ENCODE measurements around the gene DNAJC5. TPM values are rescaled to one million over a fixed set of nuclear protein-coding genes. Genes with fewer than 3 reads are reported as not detected.

DNAJC5 gene
- polyA plus RNA-seq, 1 donor (not counting 4 experiments of a cell fraction or from before 2014, with no cell fraction given): 43.7 TPM

DNA sequence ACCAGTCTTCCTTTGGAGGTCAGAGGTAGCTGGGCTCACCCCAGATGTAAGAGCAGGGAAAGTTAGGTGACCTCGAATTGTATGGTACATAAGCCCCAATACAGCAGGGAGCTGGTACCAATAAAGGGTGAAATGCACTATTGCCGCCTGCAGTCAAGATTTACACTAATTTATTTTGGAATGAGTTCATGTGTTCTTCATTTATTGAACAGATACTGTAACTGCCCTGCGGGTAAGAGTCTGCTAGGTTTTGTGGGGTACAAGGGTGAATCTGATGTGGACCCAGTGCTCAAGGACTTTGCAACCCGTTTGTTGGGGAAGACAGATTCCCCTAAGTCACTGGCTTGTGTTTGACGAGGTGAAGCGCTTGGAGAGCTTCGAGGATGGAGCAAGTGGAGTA, 2.5 kb upstream of the DNAJC5 start:
- H3K4me1 ChIP-seq (ENCODE audit: control insufficient read depth, extremely low read depth, insufficient read depth, low read length): peaks cover 35% of the 10 kb centered on the region
- dilution Hi-C loops (cut with MboI; ENCODE audit: extremely low pct_ligation_motif_present, low sequenced_read_pairs): no loop called here
- H3K9me1 ChIP-seq (ENCODE audit: control insufficient read depth, extremely low read depth, insufficient read depth, low read length): peaks cover 3% of the 10 kb centered on the region
- no peaks in the 10 kb centered on the region for H3K27me3 ChIP-seq (ENCODE audit: control insufficient read depth, extremely low read depth, insufficient read depth, low read length)
- FAIRE-seq (no peak), DNase-seq (ENCODE audit: low read depth, low spot score) (no peak)
- no peak overlapping the region for H3K27ac ChIP-seq (ENCODE audit: control insufficient read depth, insufficient read depth, low read length)
- H3K9ac ChIP-seq (ENCODE audit: control insufficient read depth, extremely low read depth, insufficient read depth, low read length): no peak overlapping the region
- peaks cover 24% of the 10 kb centered on the region for H3K79me2 ChIP-seq (ENCODE audit: control insufficient read depth, insufficient read depth, low read length)
- H3K9me3 ChIP-seq (ENCODE audit: control insufficient read depth, low read depth, low read length): no peaks in the 10 kb centered on the region
- peaks cover 13% of the 10 kb centered on the region for H4K20me1 ChIP-seq (ENCODE audit: control insufficient read depth, extremely low read depth, insufficient read depth, low read length)
- peaks cover 29 to 39% of the 10 kb centered on the region in 2 experiments for H3K36me3 ChIP-seq (ENCODE audit: control insufficient read depth in 2 of 2, extremely low read depth in 1 of 2, insufficient read depth in 2 of 2, low read length in 2 of 2)
- H3K4me2 ChIP-seq (ENCODE audit: control insufficient read depth, extremely low read depth, insufficient read depth, low read depth, low read length): no peak overlapping the region
- no peak overlapping the region for H2AFZ ChIP-seq (ENCODE audit: control insufficient read depth, low read length)
- no peak overlapping the region for H3K4me3 ChIP-seq (ENCODE audit: control insufficient read depth in 2 of 3, extremely low read depth in 1 of 3, insufficient read depth in 2 of 3, low read depth in 1 of 3, low read length in 3 of 3)
- TF ChIP-seq, protein P1, sequence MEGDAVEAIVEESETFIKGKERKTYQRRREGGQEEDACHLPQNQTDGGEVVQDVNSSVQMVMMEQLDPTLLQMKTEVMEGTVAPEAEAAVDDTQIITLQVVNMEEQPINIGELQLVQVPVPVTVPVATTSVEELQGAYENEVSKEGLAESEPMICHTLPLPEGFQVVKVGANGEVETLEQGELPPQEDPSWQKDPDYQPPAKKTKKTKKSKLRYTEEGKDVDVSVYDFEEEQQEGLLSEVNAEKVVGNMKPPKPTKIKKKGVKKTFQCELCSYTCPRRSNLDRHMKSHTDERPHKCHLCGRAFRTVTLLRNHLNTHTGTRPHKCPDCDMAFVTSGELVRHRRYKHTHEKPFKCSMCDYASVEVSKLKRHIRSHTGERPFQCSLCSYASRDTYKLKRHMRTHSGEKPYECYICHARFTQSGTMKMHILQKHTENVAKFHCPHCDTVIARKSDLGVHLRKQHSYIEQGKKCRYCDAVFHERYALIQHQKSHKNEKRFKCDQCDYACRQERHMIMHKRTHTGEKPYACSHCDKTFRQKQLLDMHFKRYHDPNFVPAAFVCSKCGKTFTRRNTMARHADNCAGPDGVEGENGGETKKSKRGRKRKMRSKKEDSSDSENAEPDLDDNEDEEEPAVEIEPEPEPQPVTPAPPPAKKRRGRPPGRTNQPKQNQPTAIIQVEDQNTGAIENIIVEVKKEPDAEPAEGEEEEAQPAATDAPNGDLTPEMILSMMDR (optimal IDR thresholded peaks at IDR 0.05 in 1 of 3, IDR thresholded peaks at IDR 0.05 in 1 of 3, conservative IDR thresholded peaks at IDR 0.05 in 1 of 3; ENCODE audit: extremely low read depth in 1 of 3, insufficient read depth in 2 of 3, low read length in 3 of 3): no peak
- TF ChIP-seq EZH2 (IDR thresholded peaks at IDR 0.05; ENCODE audit: low read length): no peak

DNA sequence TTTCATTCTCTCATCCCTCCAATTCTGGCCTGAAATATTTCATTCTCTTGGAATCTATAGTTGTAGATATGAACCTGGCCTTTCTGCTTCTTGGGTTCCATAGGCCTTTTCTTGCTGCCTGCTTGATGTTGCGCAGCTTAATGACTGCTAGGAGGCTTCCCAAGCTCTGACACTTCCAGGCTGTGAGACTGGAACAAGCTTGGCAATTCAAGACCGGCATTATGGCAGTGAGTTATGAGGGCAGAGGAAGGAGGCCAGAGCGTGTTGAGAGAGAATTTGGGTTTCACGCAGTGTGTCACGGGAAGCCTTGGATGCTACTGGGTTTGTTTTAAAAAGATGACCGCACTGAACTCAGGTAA, 948 bp upstream of the DNAJC5 start:
- no peak for FAIRE-seq
- Histone ChIP-seq H3K9ac (ENCODE audit: control insufficient read depth, extremely low read depth, insufficient read depth, low read length) (peak overlapping the region; percentile 45), H3K27ac (ENCODE audit: control insufficient read depth, insufficient read depth, low read length) (no peak overlapping the region), H3K4me3 (ENCODE audit: control insufficient read depth in 2 of 3, extremely low read depth in 1 of 3, insufficient read depth in 2 of 3, low read depth in 1 of 3, low read length in 3 of 3) (peak overlapping the region in 1 of 3 experiments; percentile 69), H3K4me2 (ENCODE audit: control insufficient read depth, extremely low read depth, insufficient read depth, low read depth, low read length) (peak overlapping the region; percentile 84), H3K9me3 (ENCODE audit: control insufficient read depth, low read depth, low read length) (no peaks in the 10 kb centered on the region), H4K20me1 (ENCODE audit: control insufficient read depth, extremely low read depth, insufficient read depth, low read length) (peaks cover 18% of the 10 kb centered on the region), H2AFZ (ENCODE audit: control insufficient read depth, low read length) (no peak overlapping the region), H3K9me1 (ENCODE audit: control insufficient read depth, extremely low read depth, insufficient read depth, low read length) (peaks cover under 1% of the 10 kb centered on the region), H3K4me1 (ENCODE audit: control insufficient read depth, extremely low read depth, insufficient read depth, low read length) (peaks cover 32% of the 10 kb centered on the region), H3K79me2 (ENCODE audit: control insufficient read depth, insufficient read depth, low read length) (peaks cover 33% of the 10 kb centered on the region), H3K36me3 (ENCODE audit: control insufficient read depth in 2 of 2, extremely low read depth in 1 of 2, insufficient read depth in 2 of 2, low read length in 2 of 2) (peaks cover 30 to 38% of the 10 kb centered on the region in 2 experiments), H3K27me3 (ENCODE audit: control insufficient read depth, extremely low read depth, insufficient read depth, low read length) (no peaks in the 10 kb centered on the region)
- TF ChIP-seq EZH2 (IDR thresholded peaks at IDR 0.05; ENCODE audit: low read length): no peak
- TF ChIP-seq, protein P1 (optimal IDR thresholded peaks at IDR 0.05 in 1 of 3, IDR thresholded peaks at IDR 0.05 in 1 of 3, conservative IDR thresholded peaks at IDR 0.05 in 1 of 3; ENCODE audit: extremely low read depth in 1 of 3, insufficient read depth in 2 of 3, low read length in 3 of 3): no peak
- DNase-seq (ENCODE audit: low read depth, low spot score): no peak
- dilution Hi-C loops (cut with MboI; ENCODE audit: extremely low pct_ligation_motif_present, low sequenced_read_pairs): no loop called here
